ENCODE data around the gene THAP10. TPM values are rescaled to one million over a fixed set of nuclear protein-coding genes. Genes with fewer than 3 reads are reported as not detected.

THAP10 gene
- polyA plus RNA-seq, 1 of the 3 experiments (the other 2 are of a cell fraction): 3.2 TPM

- TF ChIP-seq PBX3 (IDR thresholded peaks at IDR 0.05) (peak; percentile 76), IRF3 (IDR thresholded peaks at IDR 0.05; ENCODE audit: low read depth, low read length) (no peak), RAD21 (IDR thresholded peaks at IDR 0.05; ENCODE audit: low read length) (no peak), CTCF (IDR thresholded peaks at IDR 0.05) (no peak), TCF12 (IDR thresholded peaks at IDR 0.05) (peak; percentile 73), MXI1 (IDR thresholded peaks at IDR 0.05; ENCODE audit: low read depth, low read length) (no peak), USF1 (IDR thresholded peaks at IDR 0.05; ENCODE audit: borderline replicate concordance, low read depth) (no peak)
Observed at GRCh38 chr15:70856884-70857561, 35.2 kb downstream of the THAP10 start (continued).

GRCh38 chr15:70856177-70856883, 35.9 kb downstream of the THAP10 start:
- peaks cover 30% of the 10 kb centered on the region for H3K79me2 ChIP-seq (ENCODE audit: insufficient read depth)
- H3F3A ChIP-seq (replicated peaks; ENCODE audit: insufficient read depth): peaks cover 49% of the 10 kb centered on the region
- H3K9me3 ChIP-seq: no peaks in the 10 kb centered on the region
- WGBS (ENCODE audit: low lambda C conversion rate): 35% methylated on average over 7 of the region's 7 CpGs
- peaks cover 12% of the 10 kb centered on the region; the same call in 1 of the 2 replicates for H4K20me1 ChIP-seq (ENCODE audit: insufficient read depth)
- peaks cover 16 to 24% of the 10 kb centered on the region in 2 experiments for H3K4me1 ChIP-seq (ENCODE audit: control insufficient read depth in 1 of 2, insufficient read depth in 2 of 2, low read depth in 1 of 2, low read length in 1 of 2)
- ChIA-PET CTCF (interaction anchor here (0.6 to 4.5 kb wide), 5 partner anchors 13 to 121 kb away, joined by 3 to 25 read pairs (median 3); no protein-coding TSS in a partner anchor), POLR2A (no interaction called here)
- peak overlapping the region; percentile 66 for H3K4me2 ChIP-seq
- H3K9me2 ChIP-seq: no peaks in the 10 kb centered on the region
- H2AFZ ChIP-seq (ENCODE audit: low read depth): no peak overlapping the region
- H3K4me3 ChIP-seq (ENCODE audit: low read depth in 2 of 2, low read length in 1 of 2): peak overlapping the region in 1 of 2 experiments; percentile 50; a peak in 3 of 4 replicates
- no peak for DNase-seq
- peak overlapping the region; percentile 82 to 97; a peak in 3 of 4 replicates for H3K27ac ChIP-seq (ENCODE audit: low read depth in 2 of 2, low read length in 1 of 2)
- H3K9ac ChIP-seq: peak overlapping the region; percentile 94
- H3K27me3 ChIP-seq (ENCODE audit: insufficient read depth): no peaks in the 10 kb centered on the region
- H3K36me3 ChIP-seq (replicated peaks in 1 of 2; ENCODE audit: control insufficient read depth in 1 of 2, insufficient read depth in 2 of 2, low read length in 1 of 2): peaks cover 5 to 8% of the 10 kb centered on the region in 2 experiments
- TF ChIP-seq PBX3 (IDR thresholded peaks at IDR 0.05) (peak; percentile 17; the same call in 1 of the 2 replicates), JUND (IDR thresholded peaks at IDR 0.05) (peak; percentile 54), NRF1 (IDR thresholded peaks at IDR 0.05; ENCODE audit: low read depth, low read length) (no peak), ZBTB33 (IDR thresholded peaks at IDR 0.05; ENCODE audit: borderline replicate concordance, low read depth) (0 out of 2 replicates have a peak, but pooled peaks have one; percentile 2), EP300 (IDR thresholded peaks at IDR 0.05; ENCODE audit: borderline replicate concordance in 1 of 2, low read depth in 1 of 2, low read length in 1 of 2) (peak in 1 of 2 experiments; percentile 62; a peak in 2 of 4 replicates), TCF12 (IDR thresholded peaks at IDR 0.05) (peak; percentile 73), TEAD4 (IDR thresholded peaks at IDR 0.05; ENCODE audit: borderline replicate concordance, insufficient read depth) (0 out of 2 replicates have a peak, but pooled peaks have one; percentile 43), YY1 (IDR thresholded peaks at IDR 0.05; ENCODE audit: low read depth) (no peak), FOXJ3 (CRISPR knock-in tag; IDR thresholded peaks at IDR 0.05) (no peak), FOSL2 (IDR thresholded peaks at IDR 0.05; ENCODE audit: borderline replicate concordance, low read depth) (peak; percentile 70; the same call in 1 of the 2 replicates), NFIC (IDR thresholded peaks at IDR 0.05; ENCODE audit: borderline replicate concordance) (peak; percentile 54)
